Naive B cell (primary cell): Measurements from ENCODE around the gene CHTOP. TPM values are rescaled to one million over a fixed set of nuclear protein-coding genes. Genes with fewer than 3 reads are reported as not detected.

Source experiments
- ATAC-seq, 2 donors: fragments of 150-1000 bp; cut with Tn5 transposase; 2 replicates each; pipeline ENCODE4 v1.10.0; 2021; ENCODE audit warnings: low read depth in 2 of 2, mild to moderate bottlenecking in 2 of 2, moderate library complexity in 2 of 2
- DNase-seq: peaks from one replicate; pipeline ENCODE4 v3.0.0; 2022
- H3K27ac Mint-ChIP-seq, 6 donors: one replicate each; pipeline ENCODE4 v1.8.0; 2020 to 2022; ENCODE audit warnings: mild to moderate bottlenecking in 6 of 6, mixed read lengths in 6 of 6, moderate library complexity in 5 of 6, inconsistent platforms in 2 of 6
- H3K27me3 Mint-ChIP-seq, 3 donors: one replicate each; pipeline ENCODE4 v1.8.0; 2021 to 2022; ENCODE audit warnings: mixed read lengths in 3 of 3, mild to moderate bottlenecking in 1 of 3
- H3K36me3 Mint-ChIP-seq, 2 donors: one replicate each; pipeline ENCODE4 v1.8.0; 2020 to 2022; ENCODE audit warnings: mixed read lengths in 2 of 2, inconsistent platforms in 1 of 2, mild to moderate bottlenecking in 1 of 2
- H3K4me1 Mint-ChIP-seq, 3 donors: one replicate each; pipeline ENCODE4 v1.8.0; 2020 to 2022; ENCODE audit warnings: mixed read lengths in 3 of 3, inconsistent platforms in 1 of 3, mild to moderate bottlenecking in 1 of 3, moderate library complexity in 1 of 3
- H3K4me3 Mint-ChIP-seq, 8 donors: one replicate each; pipeline ENCODE4 v1.8.0; 2020 to 2022; ENCODE audit warnings: mild to moderate bottlenecking in 8 of 8, mixed read lengths in 8 of 8, moderate library complexity in 8 of 8, inconsistent platforms in 2 of 8
- H3K9me3 Mint-ChIP-seq, 7 donors: one replicate each; pipeline ENCODE4 v1.8.0; 2020 to 2022; ENCODE audit warnings: mixed read lengths in 7 of 7, mild to moderate bottlenecking in 5 of 7, inconsistent platforms in 2 of 7, moderate library complexity in 1 of 7
- polyA plus RNA-seq, 6 donors: library from polyadenylated mRNA; unstranded; fragments of 300-500 nt; fragmentation: Illumina TruSeq; gene quantifications; one replicate each; pipeline ENCODE4 v1.2.3, GENCODE V29; 2021; ENCODE audit warnings: low read depth in 6 of 6

Gene CHTOP
- polyA plus RNA-seq, 6 donors from 2014 or later, result 43.3 to 94.4 (median 54.4) TPM

DNA sequence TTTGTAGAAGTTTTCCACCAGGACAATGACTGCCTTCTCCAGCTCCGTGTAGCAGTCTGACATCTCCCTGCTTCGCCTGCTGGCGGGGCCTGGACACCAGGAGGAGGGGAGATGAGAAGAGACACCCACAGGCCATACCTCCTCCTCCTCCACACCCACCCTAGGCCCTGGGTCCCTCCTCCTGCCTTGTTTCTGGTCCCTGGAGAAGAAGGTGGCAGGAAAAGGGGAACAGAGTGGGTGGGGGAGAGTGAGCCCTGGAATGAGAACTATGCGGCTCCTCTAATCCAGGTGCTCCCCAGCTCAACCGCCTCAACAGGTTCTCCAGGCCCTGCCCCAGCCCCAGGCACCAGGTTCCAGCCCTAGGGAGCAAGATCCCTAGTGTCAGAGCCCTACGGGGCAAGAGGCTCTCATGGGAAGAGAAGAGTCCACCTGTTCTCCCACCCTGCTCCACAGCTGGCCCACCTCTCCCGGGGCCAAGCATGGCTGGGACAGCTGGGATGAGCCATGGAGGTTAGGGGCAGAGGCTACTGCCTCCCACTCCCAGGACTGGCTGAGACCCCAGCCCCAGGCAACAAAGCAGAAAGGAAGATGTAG lies 25.7 kb upstream of the CHTOP start:
- no peak for DNase-seq
- H3K36me3 Mint-ChIP-seq, result no peaks in the 10 kb centered on the region
- peak overlapping the region in 1 of 6 donors; percentile 27 for H3K27ac Mint-ChIP-seq
- no peak overlapping the region for H3K4me3 Mint-ChIP-seq
- ATAC-seq, result no peak
- no peaks in the 10 kb centered on the region for H3K27me3 Mint-ChIP-seq
- no peaks in the 10 kb centered on the region for H3K9me3 Mint-ChIP-seq
- H3K4me1 Mint-ChIP-seq, result no peaks in the 10 kb centered on the region

GRCh38 chr1:153608742-153609584 lies 24.9 kb upstream of the CHTOP start:
- H3K27ac Mint-ChIP-seq, result peak overlapping the region in 1 of 6 donors; percentile 16
- no peaks in the 10 kb centered on the region for H3K27me3 Mint-ChIP-seq
- no peaks in the 10 kb centered on the region for H3K36me3 Mint-ChIP-seq
- no peak overlapping the region for H3K4me3 Mint-ChIP-seq
- DNase-seq, result no peak
- no peaks in the 10 kb centered on the region for H3K4me1 Mint-ChIP-seq
- ATAC-seq, result no peak
- no peaks in the 10 kb centered on the region for H3K9me3 Mint-ChIP-seq

DNA sequence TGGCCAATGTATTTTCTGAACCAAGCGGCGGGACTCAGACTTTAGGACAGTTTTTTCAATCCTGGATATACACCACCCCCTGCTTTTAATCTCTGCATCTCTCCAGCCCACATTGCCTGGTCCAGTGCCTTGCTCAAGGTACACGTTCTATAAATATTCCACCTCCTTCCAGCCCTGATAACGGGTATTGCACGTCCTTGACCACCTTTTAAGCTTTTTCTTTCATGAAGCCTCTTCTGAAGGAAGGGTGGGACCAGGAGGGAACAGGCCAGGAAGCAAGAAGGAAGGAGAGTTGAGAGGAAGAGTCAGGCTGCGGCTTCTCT lies 24.3 kb upstream of the CHTOP start:
- DNase-seq (no peak), ATAC-seq (no peak)
- Mint-ChIP-seq H3K27ac (no peak overlapping the region), H3K27me3 (no peaks in the 10 kb centered on the region), H3K4me1 (no peaks in the 10 kb centered on the region), H3K36me3 (no peaks in the 10 kb centered on the region), H3K4me3 (no peak overlapping the region), H3K9me3 (no peaks in the 10 kb centered on the region)

- no peak overlapping the region for H3K4me3 Mint-ChIP-seq
- ATAC-seq, result no peak
- DNase-seq, result no peak
- H3K9me3 Mint-ChIP-seq, result no peaks in the 10 kb centered on the region
- H3K4me1 Mint-ChIP-seq, result no peaks in the 10 kb centered on the region
- H3K27ac Mint-ChIP-seq, result no peak overlapping the region
- H3K27me3 Mint-ChIP-seq, result no peaks in the 10 kb centered on the region
- H3K36me3 Mint-ChIP-seq, result no peaks in the 10 kb centered on the region
These were observed 23.5 kb upstream of the CHTOP start for GRCh38 chr1:153610334-153610733.

- no peaks in the 10 kb centered on the region for H3K27me3 Mint-ChIP-seq
- no peak for ATAC-seq
- H3K4me3 Mint-ChIP-seq, result no peak overlapping the region
These were observed 23.0 kb upstream of the CHTOP start for GRCh38 chr1:153610811-153611301.

GRCh38 chr1:153611356-153611755 lies 22.5 kb upstream of the CHTOP start:
- DNase-seq (no peak), ATAC-seq (no peak)
- H3K4me1 Mint-ChIP-seq, result no peaks in the 10 kb centered on the region
- no peaks in the 10 kb centered on the region for H3K36me3 Mint-ChIP-seq
- no peak overlapping the region for H3K4me3 Mint-ChIP-seq
- H3K27me3 Mint-ChIP-seq, result no peaks in the 10 kb centered on the region
- H3K9me3 Mint-ChIP-seq, result no peaks in the 10 kb centered on the region
- H3K27ac Mint-ChIP-seq, result peak overlapping the region in 2 of 6 donors; percentile 6 to 17

More at GRCh38 chr1:153610811-153611301, 23.0 kb upstream of the CHTOP start:
- H3K27ac Mint-ChIP-seq, result no peak overlapping the region
- no peaks in the 10 kb centered on the region for H3K4me1 Mint-ChIP-seq
- no peaks in the 10 kb centered on the region for H3K9me3 Mint-ChIP-seq
- no peaks in the 10 kb centered on the region for H3K36me3 Mint-ChIP-seq
- DNase-seq, result no peak

DNA sequence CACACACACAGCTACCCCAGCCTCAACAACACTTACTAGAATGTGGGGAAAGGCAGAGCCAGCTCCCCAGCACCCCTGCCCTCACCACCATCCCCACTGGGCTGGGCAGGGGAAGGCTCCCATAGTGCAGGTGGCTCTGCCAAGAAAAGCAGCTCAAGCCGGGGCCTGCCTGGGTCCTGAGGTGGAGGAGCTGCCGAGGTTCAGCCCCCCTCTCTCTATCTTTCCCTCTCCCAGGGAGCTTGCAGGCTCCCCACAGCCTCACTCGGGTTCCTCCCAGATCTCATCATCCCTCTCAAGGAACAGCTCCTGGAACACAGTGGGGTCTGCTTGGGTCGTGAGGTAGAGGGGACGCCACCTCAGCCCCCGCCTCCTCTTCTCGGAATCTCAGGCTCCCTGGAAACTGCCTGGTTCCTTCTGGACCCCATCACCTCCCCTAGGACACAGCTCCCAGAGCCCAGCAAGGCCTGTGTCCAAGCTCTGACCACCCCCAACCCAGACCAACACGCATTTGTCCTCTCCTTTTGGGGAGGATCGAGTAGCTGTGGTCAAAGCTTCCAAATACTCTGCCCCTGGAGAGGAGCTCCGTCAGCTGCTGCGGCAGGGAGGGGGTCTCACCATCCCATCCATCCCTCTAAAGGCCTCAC lies 21.6 kb upstream of the CHTOP start:
- DNase-seq, result no peak
- no peak for ATAC-seq
- Mint-ChIP-seq H3K27me3 (no peaks in the 10 kb centered on the region), H3K4me3 (peak overlapping the region in 1 of 8 donors; percentile 5), H3K36me3 (no peaks in the 10 kb centered on the region), H3K9me3 (no peaks in the 10 kb centered on the region), H3K4me1 (peaks cover 0 to 4% (median 0%) of the 10 kb centered on the region in 3 donors), H3K27ac (peak overlapping the region in 3 of 6 donors; percentile 56 to 80 (median 72))

DNA sequence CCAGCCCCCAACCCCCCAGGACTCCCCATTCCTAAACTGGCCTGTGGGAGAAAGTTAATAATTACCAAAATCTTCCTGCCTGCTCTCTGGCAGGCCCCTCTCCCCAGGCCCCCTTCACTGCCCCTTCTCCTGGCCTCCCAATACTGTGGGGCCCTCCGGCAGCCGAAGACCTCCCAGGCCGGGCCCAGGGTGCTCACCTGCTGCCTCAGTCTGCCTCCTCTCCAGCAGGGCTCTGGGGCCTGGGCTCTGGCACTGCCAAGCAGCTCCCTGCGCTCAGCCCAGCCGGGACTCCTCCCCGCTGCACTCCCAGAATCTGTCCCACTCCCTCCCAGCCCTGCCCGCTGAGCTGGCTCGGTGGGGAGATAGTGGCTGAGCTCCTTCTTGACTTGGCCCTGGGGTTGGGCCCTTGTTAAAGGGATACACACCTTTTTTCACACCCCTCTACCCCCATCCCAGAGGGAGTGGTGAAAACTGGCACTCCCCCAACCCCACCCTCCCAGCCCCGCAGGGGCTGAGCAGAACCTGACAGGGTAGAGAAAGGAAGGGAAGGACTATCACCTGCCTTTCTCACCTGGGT lies 21.0 kb upstream of the CHTOP start, which contains the start of gene S100A16:
Gene S100A16, minus strand, starts transcription at position 383 of the 577 bp plus-strand sequence. CDS start 4,986 bp downstream, outside the sequence.
- ATAC-seq (no peak), DNase-seq (no peak)
- H3K9me3 Mint-ChIP-seq, result no peaks in the 10 kb centered on the region
- H3K27ac Mint-ChIP-seq, result peak within 1 kb of the TSS in 4 of 6 donors; percentile 49 to 80 (median 64)
- H3K27me3 Mint-ChIP-seq, result no peaks in the 10 kb centered on the region
- H3K4me1 Mint-ChIP-seq, result peaks cover 0 to 9% (median 0%) of the 10 kb centered on the region in 3 donors
- peak within 1 kb of the TSS in 1 of 8 donors; percentile 29 for H3K4me3 Mint-ChIP-seq
- H3K36me3 Mint-ChIP-seq, result no peaks in the 10 kb centered on the region

- H3K36me3 Mint-ChIP-seq, result no peaks in the 10 kb centered on the region
- H3K27me3 Mint-ChIP-seq, result no peaks in the 10 kb centered on the region
- no peak overlapping the region for H3K27ac Mint-ChIP-seq
- H3K4me3 Mint-ChIP-seq, result no peak overlapping the region
- peaks cover 0 to 11% (median 0%) of the 10 kb centered on the region in 3 donors for H3K4me1 Mint-ChIP-seq
- H3K9me3 Mint-ChIP-seq, result no peaks in the 10 kb centered on the region
- no peak for ATAC-seq
- DNase-seq, result no peak
These were observed 20.5 kb upstream of the CHTOP start for GRCh38 chr1:153613406-153613805.

GRCh38 chr1:153614189-153614900 lies 19.5 kb upstream of the CHTOP start:
- H3K4me1 Mint-ChIP-seq, result peaks cover 0 to 11% (median 0%) of the 10 kb centered on the region in 3 donors
- peak overlapping the region in 2 of 6 donors; percentile 49 to 78 for H3K27ac Mint-ChIP-seq
- H3K36me3 Mint-ChIP-seq, result no peaks in the 10 kb centered on the region
- ATAC-seq (no peak), DNase-seq (no peak)
- H3K27me3 Mint-ChIP-seq, result no peaks in the 10 kb centered on the region
- H3K9me3 Mint-ChIP-seq, result no peaks in the 10 kb centered on the region
- no peak overlapping the region for H3K4me3 Mint-ChIP-seq

- Mint-ChIP-seq H3K4me1 (peaks cover 0 to 11% (median 0%) of the 10 kb centered on the region in 3 donors), H3K27ac (no peak overlapping the region), H3K36me3 (no peaks in the 10 kb centered on the region), H3K27me3 (no peaks in the 10 kb centered on the region), H3K4me3 (no peak overlapping the region), H3K9me3 (peaks cover 0 to 2% (median 0%) of the 10 kb centered on the region in 7 donors)
- DNase-seq (no peak), ATAC-seq (no peak)
These were observed 19.0 kb upstream of the CHTOP start for GRCh38 chr1:153614906-153615305.

- H3K36me3 Mint-ChIP-seq, result no peaks in the 10 kb centered on the region
- H3K27me3 Mint-ChIP-seq, result no peaks in the 10 kb centered on the region
- no peak overlapping the region for H3K4me3 Mint-ChIP-seq
- DNase-seq (no peak), ATAC-seq (no peak)
- no peak overlapping the region for H3K27ac Mint-ChIP-seq
- H3K4me1 Mint-ChIP-seq, result peaks cover 0 to 11% (median 0%) of the 10 kb centered on the region in 3 donors
- H3K9me3 Mint-ChIP-seq, result peaks cover 0 to 2% (median 0%) of the 10 kb centered on the region in 7 donors
These were observed 18.5 kb upstream of the CHTOP start for GRCh38 chr1:153615406-153615805.
